HCT116 (cell line): ENCODE data around the gene IPO13. TPM values are rescaled to one million over a fixed set of nuclear protein-coding genes. Genes with fewer than 3 reads are reported as not detected.

Source experiments
- ATAC-seq: fragments of 200-7000 bp; cut with Tn5 transposase; 2 replicates; pipeline ENCODE4 v1.9.1; 2020; ENCODE audit warnings: mild to moderate bottlenecking, moderate library complexity
- BruUV-seq: library from RNA; stranded (reverse); fragments of 400-500 nt; replicated peaks from 2 replicates; lab custom pipeline; 2021; lab: Mats Ljungman, UMichigan
- CTCF ChIA-PET: fragments of 300-600 bp; sonication (Branson Sonifier 250); formaldehyde crosslinking; loops from one replicate; lab custom pipeline; 2021; ENCODE audit warnings: antibody characterized with exemption; lab: Charles Lee
- POLR2A ChIA-PET: fragments of 300-600, 350-600 bp; sonication (Branson Sonifier 250); formaldehyde crosslinking; loops from one replicate; lab custom pipeline; 2021; ENCODE audit warnings: antibody characterized with exemption; lab: Charles Lee
- RAD21 ChIA-PET, 2 experiments: fragments of 300-600 bp; sonication (Branson Sonifier 250); formaldehyde crosslinking; loops; one replicate each; lab custom pipeline; 2023; ENCODE audit warnings: low total read pairs in 2 of 2; ENCODE audit not compliant: uncharacterized antibody in 2 of 2, unreplicated experiment in 2 of 2, low non-redundant PET in 1 of 2; lab: Charles Lee
- DNase-seq: peaks from one replicate; pipeline ENCODE4 v3.0.0-alpha.2; 2010; ENCODE audit warnings: low read depth, low spot score
- H2AFZ ChIP-seq: fragments of 200-600 bp; shearing (Covaris generic), sonication (generic); 2 replicates; pipeline ENCODE4 v1.6.1; 2017; ENCODE audit warnings: low read depth, mixed run types, mixed read lengths, antibody characterized with exemption, low read length; ENCODE audit not compliant: poor library complexity, severe bottlenecking
- H3K27ac ChIP-seq: 2 replicates; pipeline ENCODE4 v1.5.1; 2012; ENCODE audit warnings: low read depth, low read length
- H3K27me3 ChIP-seq: fragments of 200-600 bp; sonication (generic); 2 replicates; pipeline ENCODE4 v1.6.1; 2016; ENCODE audit warnings: mixed run types, low read length, mixed read lengths; ENCODE audit not compliant: insufficient read depth
- H3K36me3 ChIP-seq, 2 experiments: fragments of 200-500 bp in 1 of 2; fragments of 200-600 bp in 1 of 2; sonication (Bioruptor generic) in 1 of 2; sonication (generic) in 1 of 2; 2 replicates each; pipeline versions ENCODE4 v1.5.1 to v1.6.1; 2014 to 2016; ENCODE audit warnings: low read length in 2 of 2, inconsistent platforms in 1 of 2, mixed read lengths in 1 of 2, mixed run types in 1 of 2; ENCODE audit not compliant: insufficient read depth in 2 of 2, control insufficient read depth in 1 of 2
- H3K4me1 ChIP-seq, 2 experiments: fragments of 200-600 bp in 1 of 2; sonication (generic) in 1 of 2; 2 replicates each; pipeline versions ENCODE4 v1.5.1 to v1.6.1; 2012 to 2017; ENCODE audit warnings: low read length in 2 of 2, inconsistent platforms in 1 of 2, mild to moderate bottlenecking in 1 of 2, mixed read lengths in 1 of 2, mixed run types in 1 of 2, moderate library complexity in 1 of 2; ENCODE audit not compliant: insufficient read depth in 2 of 2, control insufficient read depth in 1 of 2
- H3K4me2 ChIP-seq: fragments of 200-600 bp; sonication (generic); 2 replicates; pipeline ENCODE4 v1.6.1; 2017; ENCODE audit warnings: mixed run types, low read length, mixed read lengths
- H3K4me3 ChIP-seq, 2 experiments: fragments of 200-600 bp in 1 of 2; sonication (generic) in 1 of 2; replicated peaks in 1 of 2; 2 replicates each; pipeline ENCODE4 v1.5.1; 2011 to 2016; ENCODE audit warnings: low read length in 2 of 2, control low read depth in 1 of 2, low read depth in 1 of 2, mild to moderate bottlenecking in 1 of 2, mixed read lengths in 1 of 2, mixed run types in 1 of 2
- H3K79me2 ChIP-seq: fragments of 200-600 bp; sonication (generic); 2 replicates; pipeline ENCODE4 v1.6.1; 2017; ENCODE audit warnings: mild to moderate bottlenecking, mixed run types, low read length, moderate library complexity, mixed read lengths; ENCODE audit not compliant: insufficient read depth
- H3K9ac ChIP-seq: fragments of 200-600 bp; sonication (generic); 2 replicates; pipeline ENCODE4 v1.6.1; 2016; ENCODE audit warnings: low read length, mixed read lengths
- H3K9me2 ChIP-seq: fragments of 200-600 bp; sonication (generic), shearing (Covaris generic); 2 replicates; pipeline ENCODE4 v1.6.1; 2017; ENCODE audit warnings: mixed run types, mild to moderate bottlenecking, moderate library complexity; ENCODE audit not compliant: insufficient read depth
- H3K9me3 ChIP-seq, 2 experiments: fragments of 200-500 bp in 1 of 2; fragments of 200-600 bp in 1 of 2; sonication (Bioruptor generic) in 1 of 2; sonication (generic) in 1 of 2; 2 replicates each; pipeline ENCODE4 v1.6.1; 2014 to 2017; ENCODE audit warnings: low read length in 2 of 2, mixed read lengths in 2 of 2, inconsistent platforms in 1 of 2, low read depth in 1 of 2, mild to moderate bottlenecking in 1 of 2, mixed run types in 1 of 2, moderate library complexity in 1 of 2; ENCODE audit not compliant: control insufficient read depth in 1 of 2, insufficient read depth in 1 of 2
- H4K20me1 ChIP-seq: fragments of 200-600 bp; sonication (generic), shearing (Covaris generic); 2 replicates; pipeline ENCODE4 v1.6.1; 2017; ENCODE audit warnings: mixed run types, mild to moderate bottlenecking, moderate library complexity; ENCODE audit not compliant: insufficient read depth
- ELF1 ChIP-seq: IDR thresholded peaks from 2 replicates; pipeline ENCODE4 v1.6.1; 2012; ENCODE audit warnings: low read depth, borderline replicate concordance
- FOSL1 ChIP-seq: IDR thresholded peaks from 2 replicates; pipeline ENCODE4 v1.6.1; 2012; ENCODE audit warnings: low read depth
- JUND ChIP-seq: IDR thresholded peaks from 2 replicates; pipeline ENCODE4 v1.6.1; 2012
- POLR2AphosphoS5 ChIP-seq: IDR thresholded peaks from 2 replicates; pipeline ENCODE4 v1.6.1; 2011; ENCODE audit warnings: mild to moderate bottlenecking, low read depth, low read length, moderate library complexity
- TCF7L2 ChIP-seq: IDR thresholded peaks from 2 replicates; pipeline ENCODE4 v1.7.0; 2011; ENCODE audit warnings: borderline replicate concordance, inconsistent platforms; ENCODE audit not compliant: insufficient read depth, insufficient read length; ENCODE audit errors: extremely low read depth
- intact Hi-C: fragments of 100-400 bp; cut with micrococcal nuclease; formaldehyde crosslinking; loops from 2 replicates; pipeline ENCODE4 v1.10.0; 2022
- total RNA-seq: library from RNA; stranded (reverse); gene quantifications from one replicate; pipeline ENCODE4 v1.2.1, GENCODE V29; 2021; ENCODE audit not compliant: unreplicated experiment

IPO13 gene
- total RNA-seq, 1 experiment from 2014 or later, result 18.7 TPM

DNA sequence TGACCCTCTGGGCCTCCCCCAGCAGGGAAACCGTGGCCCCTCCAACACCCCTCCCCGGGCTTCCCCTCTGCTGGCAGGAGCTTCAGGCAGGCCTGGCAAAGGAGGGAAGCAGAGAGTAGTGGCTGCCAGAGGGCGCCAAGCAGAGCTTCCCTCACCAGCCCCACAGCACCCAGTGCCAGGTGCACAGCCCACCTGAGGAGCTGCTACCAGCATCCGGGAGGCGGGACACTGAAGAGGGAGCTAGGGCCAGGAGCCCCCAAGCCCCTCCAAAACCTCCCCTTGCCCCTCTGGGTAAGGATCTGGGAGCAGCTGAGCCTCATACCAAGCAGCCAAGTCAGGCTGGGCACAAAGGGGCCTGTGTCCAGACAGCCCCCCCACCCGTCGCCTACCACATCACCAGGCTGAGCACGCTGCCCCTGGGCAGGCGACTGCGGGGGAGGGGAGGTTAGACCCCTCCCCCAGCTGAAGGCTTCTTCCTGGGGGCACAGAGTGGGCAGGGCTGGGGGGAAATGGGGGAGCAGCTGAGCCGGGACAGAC lies 64.3 kb downstream of the IPO13 start:
- ChIA-PET POLR2A (no interaction called here), CTCF (no interaction called here), RAD21 (no interaction called here)
- H3K36me3 ChIP-seq, result no peaks in the 10 kb centered on the region
- H2AFZ ChIP-seq, result no peak overlapping the region
- no peak for TF ChIP-seq JUND
- DNase-seq, result no peak
- H3K9me2 ChIP-seq, result no peaks in the 10 kb centered on the region
- no peaks in the 10 kb centered on the region for H4K20me1 ChIP-seq
- intact Hi-C loops, result no loop called here
- H3K4me3 ChIP-seq, result no peak overlapping the region
- H3K9ac ChIP-seq, result no peak overlapping the region
- H3K4me2 ChIP-seq, result no peak overlapping the region
- H3K27ac ChIP-seq, result no peak overlapping the region
- no peak for ATAC-seq
- no peaks in the 10 kb centered on the region for H3K79me2 ChIP-seq
- H3K27me3 ChIP-seq, result no peaks in the 10 kb centered on the region
- H3K9me3 ChIP-seq, result no peaks in the 10 kb centered on the region
- H3K4me1 ChIP-seq, result peaks cover 7 to 9% of the 10 kb centered on the region in 2 experiments
- no TSS peak for BruUV-seq

DNA sequence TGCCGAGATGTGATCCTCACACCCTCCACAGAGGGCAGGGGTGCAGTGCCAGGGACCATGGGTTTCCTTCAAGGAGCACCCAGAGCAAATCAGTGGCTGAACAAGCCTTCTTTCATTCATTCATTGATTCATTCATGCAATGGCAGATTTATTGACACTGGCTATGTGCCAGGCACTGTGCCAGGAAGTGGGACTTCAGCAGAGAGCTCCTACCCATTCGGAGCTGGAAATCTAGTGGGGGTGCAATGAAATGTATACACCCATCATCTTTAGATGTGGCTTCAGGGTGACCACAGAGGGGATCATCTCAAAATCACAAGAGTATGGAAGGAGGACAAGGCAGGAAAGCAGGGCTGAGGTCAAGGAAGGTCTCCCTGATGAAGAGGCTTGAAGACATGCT lies 65.7 kb downstream of the IPO13 start:
- no peaks in the 10 kb centered on the region for H4K20me1 ChIP-seq
- no peaks in the 10 kb centered on the region for H3K79me2 ChIP-seq
- CTCF ChIA-PET, result no interaction called here
- H2AFZ ChIP-seq, result no peak overlapping the region
- no peak overlapping the region for H3K9ac ChIP-seq
- no peaks in the 10 kb centered on the region for H3K36me3 ChIP-seq
- no peaks in the 10 kb centered on the region for H3K27me3 ChIP-seq
- intact Hi-C loops, result no loop called here
- 0 out of 2 replicates have a peak, but pooled peaks have one; percentile 18 for ATAC-seq
- no peaks in the 10 kb centered on the region for H3K9me3 ChIP-seq
- TF ChIP-seq POLR2AphosphoS5 (no peak), ELF1 (no peak), FOSL1 (no peak), TCF7L2 (no peak)
- POLR2A ChIA-PET, result no interaction called here
- peaks cover 7 to 8% of the 10 kb centered on the region in 2 experiments; a peak in 3 of 4 replicates for H3K4me1 ChIP-seq
- no peak overlapping the region for H3K4me2 ChIP-seq
- no TSS peak for BruUV-seq
- RAD21 ChIA-PET, result no interaction called here
- no peaks in the 10 kb centered on the region for H3K9me2 ChIP-seq
- H3K4me3 ChIP-seq, result no peak overlapping the region
- DNase-seq, result no peak
- H3K27ac ChIP-seq, result no peak overlapping the region
